Fibroblast of villous mesenchyme (primary cell): ENCODE measurements around the gene DLG1. TPM values are rescaled to one million over a fixed set of nuclear protein-coding genes. Genes with fewer than 3 reads are reported as not detected.

ENCODE experiments used
- DNase-seq: peaks from one replicate; pipeline ENCODE4 v3.0.0-alpha.2; 2010; ENCODE audit warnings: low read depth
- H3K4me3 ChIP-seq: 2 replicates; pipeline ENCODE4 v1.5.1; 2011; ENCODE audit warnings: low read depth, mild to moderate bottlenecking, low read length
- CTCF ChIP-seq: IDR thresholded peaks from 2 replicates; pipeline ENCODE4 v1.5.1; 2012; ENCODE audit warnings: low read depth, mild to moderate bottlenecking, low read length; ENCODE audit not compliant: insufficient read depth
- total RNA-seq: library from RNA; depleted of rRNA; stranded (reverse); fragments of >200 nt; gene quantifications from 2 replicates; pipeline ENCODE4 v1.2.3, GENCODE V29; 2012

The DLG1 gene
- total RNA-seq, 1 donor: 87.7 TPM

- TF ChIP-seq CTCF: no peak
- H3K4me3 ChIP-seq: no peak overlapping the region
- DNase-seq: no peak
Measured at GRCh38 chr3:197021231-197021630, 277.2 kb downstream of the DLG1 start.

GRCh38 chr3:197019535-197019934 lies 278.9 kb downstream of the DLG1 start:
- no peak for TF ChIP-seq CTCF
- no peak for DNase-seq
- no peak overlapping the region for H3K4me3 ChIP-seq

GRCh38 chr3:197019021-197019420 lies 279.4 kb downstream of the DLG1 start:
- DNase-seq: no peak
- TF ChIP-seq CTCF: no peak
- no peak overlapping the region for H3K4me3 ChIP-seq

GRCh38 chr3:197017003-197017402 lies 281.4 kb downstream of the DLG1 start:
- H3K4me3 ChIP-seq: no peak overlapping the region
- no peak for DNase-seq
- no peak for TF ChIP-seq CTCF

GRCh38 chr3:197015790-197016736 lies 282.3 kb downstream of the DLG1 start:
- no peak for TF ChIP-seq CTCF
- H3K4me3 ChIP-seq: no peak overlapping the region
- DNase-seq: no peak

GRCh38 chr3:197014942-197015575 lies 283.4 kb downstream of the DLG1 start:
- H3K4me3 ChIP-seq: no peak overlapping the region
- no peak for TF ChIP-seq CTCF
- no peak for DNase-seq
